CD4-positive, alpha-beta T cell treated with Interferon alpha-2 for 1 hour (primary cell): ENCODE data around the gene HACD2.

Experiments
- DNase-seq, 2 donors: peaks; one replicate each; pipeline ENCODE4 v3.0.0-alpha.2; 2020 to 2022

The HACD2 gene

DNA sequence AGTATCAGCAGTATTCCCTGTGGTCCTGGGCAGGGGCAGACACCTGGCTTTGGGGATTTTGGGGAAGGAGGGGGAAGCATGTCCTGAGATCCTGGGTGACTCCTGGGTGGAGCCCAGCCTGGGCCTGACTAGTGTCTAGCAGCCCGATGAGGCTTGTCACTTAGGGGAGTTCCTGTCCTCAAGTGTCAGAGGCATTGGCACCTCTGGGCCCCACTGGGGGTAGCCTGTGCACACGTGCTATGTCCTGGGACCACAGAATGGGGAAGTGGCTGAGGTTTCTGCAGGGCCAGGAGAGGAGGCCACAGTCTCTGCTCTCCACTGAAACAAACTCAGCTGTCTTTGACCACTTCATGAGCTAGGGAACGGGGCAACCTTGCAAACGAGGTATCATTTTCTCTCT, 104.4 kb downstream of the HACD2 start:
- no peak for DNase-seq

DNA sequence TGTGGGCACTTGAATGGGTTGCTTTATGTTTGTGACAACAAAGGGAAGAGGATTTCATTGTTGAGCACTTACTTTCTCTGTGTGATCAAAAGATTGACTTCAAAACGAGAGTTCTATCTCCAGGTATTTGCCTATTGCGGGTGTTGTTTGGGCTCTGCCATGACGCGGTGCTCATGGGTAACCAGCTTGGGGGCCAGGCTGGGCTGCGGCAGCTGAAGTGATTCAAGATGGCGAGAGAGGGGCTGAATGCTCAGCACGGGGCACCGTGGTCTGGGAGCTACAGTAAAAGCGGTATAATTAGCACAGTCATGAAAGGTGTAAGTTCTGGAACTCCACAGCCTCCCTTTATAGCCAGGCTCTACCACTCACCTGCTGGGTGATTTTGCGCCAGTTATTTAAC, 105.0 kb downstream of the HACD2 start:
- DNase-seq = no peak

DNA sequence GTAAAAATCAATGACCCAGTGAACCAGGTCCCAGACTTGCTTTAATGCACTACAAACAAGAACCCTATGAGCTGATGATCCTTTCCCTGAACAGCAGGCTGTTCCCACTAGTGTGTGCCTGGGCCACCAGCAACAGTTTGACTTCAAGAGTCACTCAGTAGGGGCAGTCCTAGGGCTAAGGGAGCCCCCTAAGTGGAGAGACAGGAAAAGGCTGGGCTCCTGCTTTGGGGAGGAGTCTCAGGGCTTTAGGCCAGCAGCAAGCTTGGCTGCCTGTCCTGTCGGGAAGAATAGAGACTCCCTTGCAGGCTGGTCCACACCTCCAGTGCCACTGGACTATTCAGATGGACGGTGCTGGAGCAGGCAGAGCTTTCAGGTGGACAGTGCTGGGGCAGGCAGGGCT, 106.5 kb downstream of the HACD2 start:
- no peak for DNase-seq

DNA sequence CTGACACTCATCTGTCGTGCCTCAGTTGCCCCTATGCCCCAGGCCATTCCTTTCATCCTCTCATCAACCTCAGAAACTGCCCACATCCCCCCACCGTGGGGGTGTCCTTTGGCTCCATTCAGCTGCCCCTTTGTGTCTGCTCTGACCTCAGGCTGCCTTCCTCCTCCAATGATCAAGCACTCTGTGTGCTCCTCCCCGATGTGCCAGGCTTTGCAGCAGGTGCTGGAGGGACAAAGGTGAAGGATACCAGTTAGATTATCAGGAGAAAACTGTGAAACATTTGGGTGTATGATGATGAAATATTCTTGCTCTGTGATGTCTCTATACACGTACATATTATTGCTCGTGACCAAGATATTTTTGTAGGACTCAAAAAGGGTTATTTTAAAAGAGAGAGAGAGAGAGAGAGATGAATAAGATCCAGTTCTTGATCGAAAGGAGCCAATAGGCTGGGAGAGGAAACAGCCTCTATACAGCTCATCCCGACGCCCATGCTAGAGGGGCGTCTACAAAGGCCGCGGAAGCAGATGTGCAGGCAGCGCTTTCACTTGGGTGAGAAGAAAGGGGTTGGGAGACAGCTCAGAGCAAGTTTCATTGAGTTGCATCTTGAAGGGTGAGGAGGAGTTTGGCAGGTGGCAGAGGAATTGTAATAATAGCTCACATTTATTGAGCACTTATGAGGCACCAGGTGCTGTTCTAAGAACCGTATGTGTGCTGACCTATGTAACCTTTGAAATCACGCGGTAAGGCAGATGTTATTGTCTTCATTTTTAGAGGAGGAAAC, 107.7 kb downstream of the HACD2 start:
- DNase-seq = no peak

DNA sequence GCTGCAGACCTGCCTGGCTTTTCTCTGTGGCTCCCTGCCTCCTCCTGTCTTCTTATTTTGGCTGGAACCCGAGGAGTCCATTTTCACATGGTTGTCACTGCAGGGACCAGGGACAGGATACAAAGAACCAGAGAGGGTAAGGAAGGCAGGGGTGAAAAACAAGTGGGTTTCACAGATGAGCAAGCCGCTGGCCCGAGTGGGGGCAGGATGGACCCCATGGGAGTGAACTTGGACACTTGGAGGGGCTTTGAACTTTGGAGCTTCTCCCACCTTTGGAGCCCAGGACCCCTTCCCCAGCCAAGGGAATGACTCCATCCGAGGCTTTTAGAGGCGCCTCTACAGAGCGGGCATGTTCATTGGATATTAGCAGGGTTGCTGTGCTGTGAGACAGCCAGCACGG, 109.1 kb downstream of the HACD2 start:
- no peak for DNase-seq

DNA sequence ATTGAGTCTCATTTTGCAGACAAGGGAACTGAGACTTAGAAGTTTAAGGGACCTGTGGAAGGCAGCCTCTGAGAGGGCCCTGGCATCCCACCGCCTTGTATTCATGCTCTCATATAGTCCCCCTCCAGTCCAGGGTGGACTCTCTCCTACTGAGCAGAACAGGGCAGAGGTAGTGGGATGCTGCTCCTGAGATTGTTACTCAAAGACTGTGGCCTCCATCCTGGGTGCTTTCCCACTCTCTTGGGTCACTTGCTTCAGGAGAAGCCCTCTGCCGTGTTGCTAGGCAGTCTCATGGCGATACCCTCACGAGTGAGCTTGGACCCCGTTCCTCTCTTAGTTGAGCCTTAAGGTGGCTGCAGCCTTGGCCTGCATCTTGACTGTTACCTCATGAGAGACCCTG, 113.7 kb downstream of the HACD2 start:
- no peak for DNase-seq

- no peak for DNase-seq
These were observed 115.4 kb downstream of the HACD2 start for GRCh38 chr3:123469323-123469995.

GRCh38 chr3:123467046-123467445, 117.8 kb downstream of the HACD2 start:
- no peak for DNase-seq

GRCh38 chr3:123464211-123464610, 120.6 kb downstream of the HACD2 start:
- no peak for DNase-seq

GRCh38 chr3:123459862-123460261, 125.0 kb downstream of the HACD2 start:
- no peak for DNase-seq

GRCh38 chr3:123458255-123458654, 126.6 kb downstream of the HACD2 start:
- DNase-seq = no peak

DNA sequence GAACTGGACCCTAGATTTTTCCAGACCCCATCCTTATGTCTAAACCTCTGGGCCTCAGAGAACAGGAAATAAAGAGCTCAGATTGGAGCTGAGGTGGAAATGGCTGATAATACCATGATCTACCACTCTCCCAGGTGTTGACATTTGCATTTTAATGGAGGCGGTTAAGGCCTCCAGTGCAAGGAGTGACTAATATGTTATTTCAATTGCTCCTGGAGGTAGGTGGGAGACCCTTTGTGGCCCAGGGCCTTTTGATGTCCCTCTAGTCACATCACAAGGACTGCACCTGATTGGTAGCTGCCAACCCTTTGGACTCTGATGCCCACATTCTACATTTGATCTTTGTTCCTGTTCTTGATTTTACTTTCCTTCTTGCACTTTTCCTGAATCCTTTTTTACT, 127.0 kb downstream of the HACD2 start:
- DNase-seq = no peak

- DNase-seq = no peak
These were observed 131.2 kb downstream of the HACD2 start for GRCh38 chr3:123453675-123454074.

GRCh38 chr3:123451186-123451585, 133.7 kb downstream of the HACD2 start:
- DNase-seq = no peak

GRCh38 chr3:123449997-123450604, 134.8 kb downstream of the HACD2 start:
- DNase-seq = no peak

- peak in 1 of 2 donors; percentile 5 for DNase-seq
These were observed 135.5 kb downstream of the HACD2 start for GRCh38 chr3:123449102-123449996.

- DNase-seq = peak in 1 of 2 donors; percentile 6
These were observed 136.2 kb downstream of the HACD2 start, which contains the start of gene ADCY5 for GRCh38 chr3:123448536-123449101. Gene ADCY5 (minus strand): TSS chr3:123449090. CDS start chr3:123448545, 545 bp downstream.

- DNase-seq = peak; percentile 9 to 47
These were observed 136.9 kb downstream of the HACD2 start for GRCh38 chr3:123447749-123448517.

GRCh38 chr3:123447416-123447748, 137.5 kb downstream of the HACD2 start:
- DNase-seq = no peak

- DNase-seq = no peak
These were observed 138.2 kb downstream of the HACD2 start for GRCh38 chr3:123446610-123447109.

- no peak for DNase-seq
These were observed 138.6 kb downstream of the HACD2 start for GRCh38 chr3:123446210-123446609.

- no peak for DNase-seq
These were observed 139.2 kb downstream of the HACD2 start for GRCh38 chr3:123445702-123446101.
